Measurements from ENCODE around the gene POLR3A. TPM values are rescaled to one million over a fixed set of nuclear protein-coding genes. Genes with fewer than 3 reads are reported as not detected.

The POLR3A gene
- total and polyA plus RNA-seq, 2 donors (not counting 1 experiment from before 2014, with no cell fraction given) = 5.4 to 18.4 TPM

DNA sequence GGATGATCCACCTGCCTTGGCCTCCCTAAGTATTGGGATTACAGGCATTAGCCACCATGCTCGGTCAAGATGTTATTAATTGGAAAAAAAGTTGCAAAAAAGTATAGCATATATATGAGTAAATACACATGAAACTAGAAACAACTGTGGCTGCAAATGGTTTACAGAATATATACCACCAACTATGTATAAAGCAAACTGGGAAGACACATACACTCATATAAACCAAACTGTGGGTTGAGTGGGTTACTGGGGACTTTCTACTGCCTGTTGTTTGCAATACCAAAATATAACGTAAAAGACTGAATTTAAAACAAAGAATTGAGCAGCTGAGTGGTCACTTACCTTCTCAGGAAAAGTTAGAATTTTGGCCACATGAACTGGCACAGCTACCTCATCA, 8.1 kb downstream of the POLR3A start:
- DNase-seq = no peak
- Histone ChIP-seq H3K4me1 (ENCODE audit: control insufficient read depth in 2 of 2, insufficient read depth in 2 of 2, low read length in 2 of 2) (no peaks in the 10 kb centered on the region), H3K9ac (ENCODE audit: low read length) (no peak overlapping the region), H3K4me2 (replicated peaks; ENCODE audit: low read depth, low read length, poor library complexity, severe bottlenecking) (no peak overlapping the region), H3K27ac (ENCODE audit: low read length in 2 of 2) (no peak overlapping the region), H3K79me2 (ENCODE audit: control insufficient read depth, insufficient read depth, low read length) (no peaks in the 10 kb centered on the region), H3K9me3 (ENCODE audit: control extremely low read depth in 1 of 3, control insufficient read depth in 2 of 3, insufficient read depth in 1 of 3, low read length in 2 of 3) (no peaks in the 10 kb centered on the region), H4K20me1 (ENCODE audit: control insufficient read depth, insufficient read depth, low read length, poor library complexity, severe bottlenecking) (no peaks in the 10 kb centered on the region), H2AFZ (ENCODE audit: insufficient read depth, low read depth, low read length, poor library complexity, severe bottlenecking) (no peak overlapping the region), H3K36me3 (replicated peaks in 1 of 2; ENCODE audit: control extremely low read depth in 1 of 2, control insufficient read depth in 1 of 2, extremely low read depth in 1 of 2, insufficient read depth in 2 of 2, low read length in 1 of 2) (peaks cover 12 to 89% of the 10 kb centered on the region in 2 experiments), H3K27me3 (replicated peaks in 1 of 4; ENCODE audit: control extremely low read depth in 1 of 4, control insufficient read depth in 3 of 4, insufficient read depth in 4 of 4, low read length in 3 of 4) (no peaks in the 10 kb centered on the region), H3K4me3 (ENCODE audit: control extremely low read depth in 1 of 5, extremely low read depth in 1 of 5, insufficient read depth in 1 of 5, low read depth in 2 of 5, low read length in 4 of 5) (no peak overlapping the region)
- intact Hi-C loops (cut with micrococcal nuclease) = no loop called here
- Mint-ChIP-seq H3K4me1 (no peaks in the 10 kb centered on the region), H3K27me3 (no peaks in the 10 kb centered on the region), H3K27ac (no peak overlapping the region), H3K9me3 (ENCODE audit: insufficient read depth) (no peaks in the 10 kb centered on the region), H3K4me3 (no peak overlapping the region)
- TF ChIP-seq EZH2 (IDR thresholded peaks at IDR 0.05; ENCODE audit: borderline replicate concordance, insufficient read depth, low read depth, low read length, poor library complexity, severe bottlenecking) = no peak
- TF ChIP-seq, protein P1, sequence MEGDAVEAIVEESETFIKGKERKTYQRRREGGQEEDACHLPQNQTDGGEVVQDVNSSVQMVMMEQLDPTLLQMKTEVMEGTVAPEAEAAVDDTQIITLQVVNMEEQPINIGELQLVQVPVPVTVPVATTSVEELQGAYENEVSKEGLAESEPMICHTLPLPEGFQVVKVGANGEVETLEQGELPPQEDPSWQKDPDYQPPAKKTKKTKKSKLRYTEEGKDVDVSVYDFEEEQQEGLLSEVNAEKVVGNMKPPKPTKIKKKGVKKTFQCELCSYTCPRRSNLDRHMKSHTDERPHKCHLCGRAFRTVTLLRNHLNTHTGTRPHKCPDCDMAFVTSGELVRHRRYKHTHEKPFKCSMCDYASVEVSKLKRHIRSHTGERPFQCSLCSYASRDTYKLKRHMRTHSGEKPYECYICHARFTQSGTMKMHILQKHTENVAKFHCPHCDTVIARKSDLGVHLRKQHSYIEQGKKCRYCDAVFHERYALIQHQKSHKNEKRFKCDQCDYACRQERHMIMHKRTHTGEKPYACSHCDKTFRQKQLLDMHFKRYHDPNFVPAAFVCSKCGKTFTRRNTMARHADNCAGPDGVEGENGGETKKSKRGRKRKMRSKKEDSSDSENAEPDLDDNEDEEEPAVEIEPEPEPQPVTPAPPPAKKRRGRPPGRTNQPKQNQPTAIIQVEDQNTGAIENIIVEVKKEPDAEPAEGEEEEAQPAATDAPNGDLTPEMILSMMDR (IDR thresholded peaks at IDR 0.05) = no peak
- POLR2A ChIA-PET = no interaction called here
- 100% methylated on average over 1 of the region's 2 CpGs for WGBS (ENCODE audit: insufficient coverage)
- CTCF ChIA-PET = no interaction called here
- no peak for ATAC-seq (ENCODE audit: low read depth)

DNA sequence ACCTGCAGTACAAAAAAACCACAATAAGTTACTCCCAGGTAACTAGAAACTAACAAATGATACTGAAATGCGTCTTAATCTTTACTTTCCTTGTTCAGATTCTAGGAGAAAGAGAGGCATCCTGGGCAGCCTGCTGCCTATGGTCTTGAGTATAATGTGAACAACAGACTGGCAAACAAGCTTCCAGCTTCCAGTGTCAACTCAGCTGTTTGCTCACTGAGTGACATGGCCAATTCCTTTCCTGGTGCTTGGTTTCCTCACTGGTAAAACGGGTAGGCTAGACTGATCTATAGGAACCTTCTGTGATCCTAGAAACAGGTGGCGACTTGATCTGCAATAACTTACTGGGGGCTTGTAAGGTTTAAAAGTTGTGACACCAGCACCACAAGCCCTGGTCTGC, 10.1 kb downstream of the POLR3A start:
- Histone ChIP-seq H3K4me2 (replicated peaks; ENCODE audit: low read depth, low read length, poor library complexity, severe bottlenecking) (no peak overlapping the region), H3K79me2 (ENCODE audit: control insufficient read depth, insufficient read depth, low read length) (no peaks in the 10 kb centered on the region), H3K9me3 (ENCODE audit: control extremely low read depth in 1 of 3, control insufficient read depth in 2 of 3, insufficient read depth in 1 of 3, low read length in 2 of 3) (no peaks in the 10 kb centered on the region), H2AFZ (ENCODE audit: insufficient read depth, low read depth, low read length, poor library complexity, severe bottlenecking) (no peak overlapping the region), H3K27me3 (replicated peaks in 1 of 4; ENCODE audit: control extremely low read depth in 1 of 4, control insufficient read depth in 3 of 4, insufficient read depth in 4 of 4, low read length in 3 of 4) (no peaks in the 10 kb centered on the region), H3K4me3 (ENCODE audit: control extremely low read depth in 1 of 5, extremely low read depth in 1 of 5, insufficient read depth in 1 of 5, low read depth in 2 of 5, low read length in 4 of 5) (no peak overlapping the region), H3K4me1 (ENCODE audit: control insufficient read depth in 2 of 2, insufficient read depth in 2 of 2, low read length in 2 of 2) (no peaks in the 10 kb centered on the region), H3K27ac (ENCODE audit: low read length in 2 of 2) (no peak overlapping the region), H3K9ac (ENCODE audit: low read length) (no peak overlapping the region), H3K36me3 (replicated peaks in 1 of 2; ENCODE audit: control extremely low read depth in 1 of 2, control insufficient read depth in 1 of 2, extremely low read depth in 1 of 2, insufficient read depth in 2 of 2, low read length in 1 of 2) (peaks cover 5 to 87% of the 10 kb centered on the region in 2 experiments), H4K20me1 (ENCODE audit: control insufficient read depth, insufficient read depth, low read length, poor library complexity, severe bottlenecking) (no peaks in the 10 kb centered on the region)
- ATAC-seq (ENCODE audit: low read depth) (no peak), DNase-seq (no peak)
- no peaks in the 10 kb centered on the region for H3K9me3 Mint-ChIP-seq (ENCODE audit: insufficient read depth)
- CTCF ChIA-PET = interaction anchor here (1.1 to 1.3 kb wide), 2 partner anchors 9 to 10 kb away, joined by 3 to 5 read pairs; partner anchors contain the start of gene POLR3A
- no peak overlapping the region for H3K27ac Mint-ChIP-seq
- WGBS (ENCODE audit: insufficient coverage) = 100% methylated on average over 3 of the region's 3 CpGs
- H3K4me1 Mint-ChIP-seq = no peaks in the 10 kb centered on the region
- no peaks in the 10 kb centered on the region for H3K27me3 Mint-ChIP-seq
- POLR2A ChIA-PET = no interaction called here
- no peak overlapping the region for H3K4me3 Mint-ChIP-seq
- intact Hi-C loops (cut with micrococcal nuclease) = no loop called here
- TF ChIP-seq, protein P1 (IDR thresholded peaks at IDR 0.05) = no peak
- TF ChIP-seq EZH2 (IDR thresholded peaks at IDR 0.05; ENCODE audit: borderline replicate concordance, insufficient read depth, low read depth, low read length, poor library complexity, severe bottlenecking) = no peak

All from B cell (primary cell).